Measurements from ENCODE around the gene SNF8. TPM values are rescaled to one million over a fixed set of nuclear protein-coding genes. Genes with fewer than 3 reads are reported as not detected.

The SNF8 gene
- total and polyA plus RNA-seq, 2 of the 4 experiments (the other 2 are of a cell fraction) = 171 to 181 TPM

DNA sequence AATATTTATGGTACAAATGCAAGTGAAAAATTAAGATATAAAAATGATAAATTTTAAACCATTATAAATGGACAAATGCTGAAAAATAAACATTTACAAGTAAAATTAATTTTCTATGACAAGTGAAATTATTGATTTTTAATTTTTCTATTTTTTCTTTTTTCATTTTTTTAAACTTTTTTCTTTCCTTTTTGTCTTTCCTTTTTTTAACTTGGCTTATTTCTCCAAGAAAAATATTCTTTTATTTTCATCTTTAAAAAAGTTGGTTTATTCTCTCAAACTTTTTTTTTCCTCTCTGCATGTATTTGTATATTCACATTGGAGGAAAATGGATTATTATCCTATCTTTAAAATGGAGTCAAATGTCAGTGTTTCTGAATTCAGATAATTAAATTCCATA is 48.7 kb upstream of the SNF8 start:
- Histone ChIP-seq H3K14ac (replicated peaks; ENCODE audit: low read depth, low read length) (no peak overlapping the region), H4K8ac (ENCODE audit: low read depth in 2 of 2, low read length in 2 of 2) (no peak overlapping the region), H3K9ac (ENCODE audit: low read depth, low read length) (no peak overlapping the region), H2AK9ac (replicated peaks; ENCODE audit: low read depth, low read length, poor library complexity) (no peak overlapping the region), H2AFZ (replicated peaks; ENCODE audit: low read length, poor library complexity) (no peak overlapping the region), H4K20me1 (ENCODE audit: insufficient read depth, low read length) (peaks cover 2% of the 10 kb centered on the region; the same call in 1 of the 2 replicates), H3K9me3 (ENCODE audit: control insufficient read depth, insufficient read depth, low read length) (no peaks in the 10 kb centered on the region), H3K27ac (ENCODE audit: insufficient read depth, low read length) (no peak overlapping the region), H2BK5ac (ENCODE audit: low read depth, low read length, poor library complexity, severe bottlenecking) (no peak overlapping the region), H2AK5ac (ENCODE audit: low read depth, low read length) (no peak overlapping the region), H3K56ac (ENCODE audit: extremely low read depth, insufficient read depth, low read length) (no peak overlapping the region), H3K27me3 (ENCODE audit: control insufficient read depth, insufficient read depth, low read length) (peaks cover 35% of the 10 kb centered on the region), H3K4me3 (ENCODE audit: insufficient read depth, low read depth, low read length) (no peak overlapping the region), H2BK20ac (ENCODE audit: low read depth, low read length) (no peak overlapping the region), H3K4me1 (ENCODE audit: control insufficient read depth, insufficient read depth, low read length) (no peaks in the 10 kb centered on the region), H4K5ac (ENCODE audit: low read depth, low read length) (no peak overlapping the region), H3K18ac (ENCODE audit: low read depth, low read length) (no peak overlapping the region), H3K4ac (ENCODE audit: low read depth, low read length) (no peak overlapping the region), H2BK15ac (ENCODE audit: low read depth, low read length) (no peak overlapping the region), H3K36me3 (ENCODE audit: control insufficient read depth, insufficient read depth, low read length) (no peaks in the 10 kb centered on the region), H3K23ac (ENCODE audit: low read depth, low read length) (no peak overlapping the region), H2BK120ac (ENCODE audit: low read depth, low read length) (no peak overlapping the region), H3K9me1 (ENCODE audit: insufficient read depth, low read length) (no peaks in the 10 kb centered on the region), H4K91ac (ENCODE audit: insufficient read depth, low read depth, low read length) (no peak overlapping the region), H3K79me1 (ENCODE audit: low read depth in 1 of 2, low read length in 2 of 2) (peaks cover 0 to 10% of the 10 kb centered on the region in 2 experiments; a peak in 1 of 4 replicates), H3K4me2 (ENCODE audit: low read depth, low read length) (no peak overlapping the region)
- dilution Hi-C loops (cut with HindIII; ENCODE audit: low sequenced_read_pairs, unreplicated experiment) (no loop called here), intact Hi-C loops (cut with micrococcal nuclease) (no loop called here), in situ Hi-C loops (cut with MboI; ENCODE audit: low sequenced_read_pairs) (no loop called here)
- ChIA-PET POLR2A (ENCODE audit: unreplicated experiment) (no interaction called here), CTCF (no interaction called here)
- no peak for DNase-seq
- TF ChIP-seq POLR2A (IDR thresholded peaks at IDR 0.05; ENCODE audit: low read depth, low read length) = no peak
- BruUV-seq (replicated peaks) = no TSS peak
- no peak for ATAC-seq (ENCODE audit: low read depth)
